Measurements from ENCODE around the gene PDGFA.

GRCh38 chr7:568031-568951 lies 48.6 kb upstream of the PDGFA start:
- TF ChIP-seq CTCF (IDR thresholded peaks at IDR 0.05) = no peak
- no peak for TF ChIP-seq POLR2A (IDR thresholded peaks at IDR 0.05)

Data from ovary (tissue), 3 donors.